OCI-M2 (cell line): ENCODE measurements around the gene JDP2.

Experiments
- DNase-seq: peaks from one replicate; lab custom pipeline; 2025; ENCODE audit not compliant: unreplicated experiment; lab: John Stamatoyannopoulos, UW

JDP2 gene

GRCh38 chr14:75479770-75480600, 52.2 kb downstream of the JDP2 start:
- DNase-seq: no peak

GRCh38 chr14:75482366-75482765, 54.5 kb downstream of the JDP2 start:
- DNase-seq: no peak

- DNase-seq: no peak
These were observed 57.0 kb downstream of the JDP2 start for GRCh38 chr14:75484711-75485429.

GRCh38 chr14:75486318-75486717, 58.5 kb downstream of the JDP2 start:
- DNase-seq: no peak

GRCh38 chr14:75487155-75487671, 59.4 kb downstream of the JDP2 start:
- DNase-seq: no peak

GRCh38 chr14:75489480-75489837, 61.6 kb downstream of the JDP2 start:
- no peak for DNase-seq

GRCh38 chr14:75491376-75491978, 63.7 kb downstream of the JDP2 start:
- DNase-seq: no peak

- DNase-seq: no peak
These were observed 65.2 kb downstream of the JDP2 start for GRCh38 chr14:75492832-75493591.

- no peak for DNase-seq
These were observed 65.8 kb downstream of the JDP2 start for GRCh38 chr14:75493592-75494087.

GRCh38 chr14:75494896-75495295, 67.1 kb downstream of the JDP2 start:
- DNase-seq: no peak

GRCh38 chr14:75495399-75495798, 67.6 kb downstream of the JDP2 start:
- no peak for DNase-seq

GRCh38 chr14:75495882-75496281, 68.1 kb downstream of the JDP2 start:
- no peak for DNase-seq

GRCh38 chr14:75496755-75497154, 68.9 kb downstream of the JDP2 start:
- no peak for DNase-seq

- DNase-seq: no peak
These were observed 69.4 kb downstream of the JDP2 start for GRCh38 chr14:75497191-75497590.

- no peak for DNase-seq
These were observed 69.9 kb downstream of the JDP2 start for GRCh38 chr14:75497701-75498100.

GRCh38 chr14:75499084-75499875, 71.5 kb downstream of the JDP2 start:
- no peak for DNase-seq

- DNase-seq: no peak
These were observed 73.3 kb downstream of the JDP2 start for GRCh38 chr14:75501080-75501479.

- no peak for DNase-seq
These were observed 76.6 kb downstream of the JDP2 start for GRCh38 chr14:75504411-75504810.

GRCh38 chr14:75506930-75507329, 79.1 kb downstream of the JDP2 start:
- DNase-seq: no peak

GRCh38 chr14:75510547-75510946, 82.7 kb downstream of the JDP2 start:
- DNase-seq: no peak
